K562 (cell line): Measurements from ENCODE around the gene UBXN11. TPM values are rescaled to one million over a fixed set of nuclear protein-coding genes. Genes with fewer than 3 reads are reported as not detected.

Source experiments
- ATAC-seq: fragments of 200-7000 bp; cut with Tn5 transposase; 3 replicates; pipeline ENCODE4 v1.9.1; 2020; ENCODE audit warnings: moderate library complexity
- BruUV-seq: library from RNA; stranded (reverse); fragments of 400-500 nt; replicated peaks from 2 replicates; lab custom pipeline; 2021; lab: Mats Ljungman, UMichigan
- CTCF ChIA-PET: fragments of 300-600 bp; formaldehyde crosslinking; extraction: SDS; loops from one replicate; lab custom pipeline; 2021; ENCODE audit warnings: low intra/inter-chr PET ratio; lab: Yijun Ruan, JAX
- POLR2A ChIA-PET: fragments of 300-600, 350-650 bp; sonication (Branson Sonifier 250); formaldehyde crosslinking; extraction: SDS; loops from one replicate; lab custom pipeline; 2021; ENCODE audit warnings: antibody characterized with exemption, inconsistent platforms; lab: Yijun Ruan, JAX
- DNase-seq, 4 experiments: peaks; one replicate each; pipeline versions ENCODE4 v3.0.0 to v3.0.0-alpha.2; 2011 to 2018; ENCODE audit warnings: low spot score in 3 of 4, mixed read lengths in 3 of 4; ENCODE audit errors: extremely low read depth in 1 of 4
- FAIRE-seq: peaks from 2 replicates; lab custom pipeline; 2011; peaks lifted over from hg19 to GRCh38; lab: Jason Lieb, UNC
- H2AFZ ChIP-seq: 2 replicates; pipeline ENCODE4 v1.6.0; 2011; ENCODE audit warnings: low read depth, low read length, control low read depth, inconsistent platforms
- H3K27ac ChIP-seq: fragments of 200-600 bp; 3 replicates; pipeline ENCODE4 v1.8.0; 2011; ENCODE audit warnings: low read depth, mild to moderate bottlenecking, control low read depth, inconsistent platforms, low read length, moderate library complexity, mixed read lengths; ENCODE audit errors: extremely low read depth
- H3K27me3 ChIP-seq, 2 experiments: fragments of 300-600 bp in 1 of 2; 2 replicates in 1 of 2; 3 replicates in 1 of 2; pipeline versions ENCODE4 v1.6.0 to v1.8.0; 2011; ENCODE audit warnings: inconsistent platforms in 2 of 2, low read length in 2 of 2, mild to moderate bottlenecking in 1 of 2, mixed read lengths in 1 of 2, moderate library complexity in 1 of 2; ENCODE audit not compliant: control insufficient read depth in 2 of 2, insufficient read depth in 2 of 2
- H3K36me3 ChIP-seq: fragments of 300-600 bp; 3 replicates; pipeline ENCODE4 v1.8.0; 2011; ENCODE audit warnings: mild to moderate bottlenecking, low read length, inconsistent platforms; ENCODE audit not compliant: control insufficient read depth, insufficient read depth
- H3K4me1 ChIP-seq, 2 experiments: fragments of 200-600 bp in 1 of 2; replicated peaks in 1 of 2; 2 replicates in 1 of 2; 3 replicates in 1 of 2; pipeline versions ENCODE4 v1.5.1 to v1.8.0; 2011; ENCODE audit warnings: inconsistent platforms in 2 of 2, low read length in 2 of 2, mild to moderate bottlenecking in 1 of 2, mixed read lengths in 1 of 2, moderate library complexity in 1 of 2; ENCODE audit not compliant: control insufficient read depth in 2 of 2, insufficient read depth in 2 of 2
- H3K4me2 ChIP-seq: 2 replicates; pipeline ENCODE4 v1.6.1; 2011; ENCODE audit warnings: low read length, control low read depth, inconsistent platforms, mixed read lengths; ENCODE audit not compliant: insufficient read depth
- H3K4me3 ChIP-seq: fragments of 200-600 bp; sonication (generic), shearing (Covaris generic); 2 replicates; pipeline ENCODE4 v1.5.1; 2016; ENCODE audit warnings: control low read depth, inconsistent platforms
- H3K79me2 ChIP-seq: fragments of 200-600 bp; 3 replicates; pipeline ENCODE4 v1.8.0; 2011; ENCODE audit warnings: low read length, inconsistent platforms; ENCODE audit not compliant: control insufficient read depth, insufficient read depth
- H3K9ac ChIP-seq, 2 experiments: 2 replicates each; pipeline versions ENCODE4 v1.6.0 to v1.6.1; 2011; ENCODE audit warnings: low read depth in 2 of 2, low read length in 2 of 2, control low read depth in 1 of 2, inconsistent platforms in 1 of 2, mild to moderate bottlenecking in 1 of 2, mixed read lengths in 1 of 2; ENCODE audit not compliant: insufficient read depth in 1 of 2
- H3K9me1 ChIP-seq: one replicate; pipeline ENCODE4 v1.6.0; 2011; ENCODE audit warnings: inconsistent platforms, mild to moderate bottlenecking, low read length, moderate library complexity; ENCODE audit not compliant: control insufficient read depth, insufficient read depth
- H3K9me3 ChIP-seq: replicated peaks from 2 replicates; pipeline ENCODE4 v1.5.1; 2011; ENCODE audit warnings: low read depth, low read length, inconsistent platforms; ENCODE audit not compliant: control insufficient read depth, insufficient read depth
- H4K20me1 ChIP-seq: replicated peaks from 2 replicates; pipeline ENCODE4 v1.6.1; 2011; ENCODE audit warnings: low read length, inconsistent platforms, mixed read lengths; ENCODE audit not compliant: control insufficient read depth, insufficient read depth
- CREM ChIP-seq: IDR thresholded peaks from 2 replicates; pipeline ENCODE4 v1.6.1; 2014; ENCODE audit warnings: antibody characterized with exemption, low read depth
- FOS ChIP-seq: IDR thresholded peaks from 3 replicates; pipeline ENCODE4 v1.6.1; 2011; ENCODE audit not compliant: insufficient read length; ENCODE audit errors: extremely low read depth
- FOXK1 ChIP-seq: sonication (generic); formaldehyde crosslinking; IDR thresholded peaks from 2 replicates; pipeline ENCODE4 v1.8.0; 2022; ENCODE audit warnings: missing genetic modification reagents, mild to moderate bottlenecking, borderline replicate concordance
- GATAD2B ChIP-seq: fragments of 450-650 bp; IDR thresholded peaks from 2 replicates; pipeline ENCODE4 v1.6.1; 2017; ENCODE audit warnings: mild to moderate bottlenecking, borderline replicate concordance
- LARP7 ChIP-seq: fragments of 450-650 bp; IDR thresholded peaks from 2 replicates; pipeline ENCODE4 v1.6.1; 2016
- ZFPM2 ChIP-seq: fragments of 250-450 bp; sonication (Bioruptor Pico); IDR thresholded peaks from 2 replicates; pipeline ENCODE4 v1.5.1; 2022; ENCODE audit warnings: mild to moderate bottlenecking
- WGBS: fragments of 100-300 bp; shearing (Covaris generic); methylation state at CpG from one replicate; pipeline ENCODE4 v1.1.6; 2016; ENCODE audit warnings: low coverage, mixed read lengths; ENCODE audit not compliant: insufficient coverage; ENCODE audit errors: missing lambda C conversion rate; 5-methylcytosine and 5-hydroxymethylcytosine counted together
- in situ Hi-C: fragments of 300-500 bp; cut with MboI; formaldehyde crosslinking; loops from 4 replicates; pipeline ENCODE4 v1.15.0; 2018; ENCODE audit warnings: inconsistent platforms, mixed read lengths
- intact Hi-C: fragments of 100-400 bp; cut with micrococcal nuclease; formaldehyde crosslinking; loops from 2 replicates; pipeline ENCODE4 v1.14.2; 2022
- polyA plus RNA-seq, 8 experiments: library from polyadenylated mRNA; depleted of rRNA in 4 of 8; stranded (reverse) in 5 of 8; unstranded in 3 of 8; fragments of >200 nt; fragmentation: Nextera tagmentation in 2 of 8; fragmentation: Illumina TruSeq in 1 of 8; extraction: Ambion mirVana in 2 of 8; extraction: Trizol in 1 of 8; gene quantifications; 2 replicates each; pipeline versions ENCODE4 v1.2.1 to v1.2.3, GENCODE V29; 2011 to 2014; ENCODE audit warnings: inconsistent platforms in 1 of 8, missing spikeins in 1 of 8
- total RNA-seq, 7 experiments: library from RNA; depleted of rRNA in 6 of 7; stranded (reverse); fragments of >200 nt in 6 of 7; fragmentation: Illumina TruSeq in 2 of 7; extraction: Trizol in 2 of 7; gene quantifications; 2 replicates each; pipeline versions ENCODE4 v1.2.1 to v1.2.3, GENCODE V29; 2011 to 2021; ENCODE audit warnings: low replicate concordance in 1 of 7
- TF ChIP-seq, protein P1 (sequence below): fragments of 450-650 bp; IDR thresholded peaks from 2 replicates; pipeline ENCODE4 v1.6.1; 2016; ENCODE audit warnings: mild to moderate bottlenecking, moderate library complexity
- TF ChIP-seq, protein P2 (sequence below), 2 experiments: fragments of 450-650 bp in 1 of 2; sonication (generic) in 1 of 2; formaldehyde crosslinking; conservative IDR thresholded peaks; 2 replicates each; pipeline versions ENCODE4 v1.4.0 to v1.8.1; 2020 to 2022; ENCODE audit warnings: mild to moderate bottlenecking in 1 of 2, missing genetic modification reagents in 1 of 2
- TF ChIP-seq, protein P3 (sequence below): sonication (generic); formaldehyde crosslinking; IDR thresholded peaks from 2 replicates; pipeline ENCODE4 v1.9.0; 2022; ENCODE audit warnings: mild to moderate bottlenecking, missing genetic modification reagents

Gene UBXN11
- total and polyA plus RNA-seq, 9 of the 15 experiments (the other 6 are each of a cell fraction or from before 2014, with no cell fraction given) = 0.48 to 34.3 (median 11.3) TPM

DNA sequence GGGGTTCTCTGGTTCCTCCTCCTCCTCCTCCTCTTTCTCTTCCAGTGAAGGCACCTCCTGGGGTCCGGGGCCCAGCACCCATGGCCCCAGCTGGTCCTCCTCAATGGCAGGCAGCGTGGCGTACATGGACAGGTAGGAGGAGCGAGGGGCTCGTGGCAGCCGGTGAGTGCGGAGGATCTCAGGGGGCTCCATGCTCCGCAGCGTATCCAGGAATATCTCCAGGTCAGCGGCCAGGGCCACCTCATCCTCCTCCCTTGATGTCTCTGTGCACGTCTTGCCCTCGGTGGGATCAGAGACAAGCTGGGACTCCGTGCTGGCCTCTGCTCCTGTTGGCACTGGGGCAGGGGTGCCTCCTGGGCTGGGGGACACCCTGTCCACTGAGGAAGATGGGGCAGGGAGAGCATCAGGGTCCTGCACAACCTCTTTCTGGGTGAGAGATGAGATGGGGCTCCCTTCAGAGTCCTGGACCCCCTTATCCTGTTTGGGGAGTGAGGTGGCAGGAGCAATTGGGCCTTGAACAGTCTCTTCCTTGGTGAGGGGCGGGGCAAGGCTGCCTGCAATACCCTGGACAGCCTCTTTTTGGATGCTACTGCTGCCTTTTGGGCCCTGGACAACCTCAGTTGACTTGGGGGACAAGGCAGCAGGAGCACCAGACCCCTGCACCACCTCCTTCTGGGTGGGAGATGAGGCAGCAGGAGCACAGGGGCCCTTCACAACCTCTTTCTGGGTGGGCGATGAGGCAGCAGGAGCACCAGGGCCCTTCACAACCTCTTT, 37.9 kb upstream of the UBXN11 start:
- Histone ChIP-seq H3K27me3 (no peaks in the 10 kb centered on the region), H3K9ac (no peak overlapping the region), H3K4me2 (no peak overlapping the region), H3K36me3 (no peaks in the 10 kb centered on the region), H3K9me1 (no peaks in the 10 kb centered on the region), H3K9me3 (no peaks in the 10 kb centered on the region), H3K4me1 (peaks cover 4 to 18% of the 10 kb centered on the region in 2 experiments; a peak in 3 of 5 replicates), H3K27ac (no peak overlapping the region), H2AFZ (no peak overlapping the region), H3K4me3 (no peak overlapping the region), H4K20me1 (no peaks in the 10 kb centered on the region), H3K79me2 (no peaks in the 10 kb centered on the region)
- no TSS peak for BruUV-seq
- WGBS = 61% methylated on average over 14 of the region's 15 CpGs
- intact Hi-C loops = no loop called here
- FAIRE-seq = no peak
- ChIA-PET POLR2A (interaction anchor here (1.1 kb wide), 1 partner anchor 24 kb away, joined by 3 read pairs; no protein-coding TSS in a partner anchor), CTCF (no interaction called here)
- in situ Hi-C loops = no loop called here
- DNase-seq = peak in 1 of 4 experiments; percentile 39
- peak; percentile 45; the same call in 2 of the 3 replicates for ATAC-seq
- TF ChIP-seq, protein P1, sequence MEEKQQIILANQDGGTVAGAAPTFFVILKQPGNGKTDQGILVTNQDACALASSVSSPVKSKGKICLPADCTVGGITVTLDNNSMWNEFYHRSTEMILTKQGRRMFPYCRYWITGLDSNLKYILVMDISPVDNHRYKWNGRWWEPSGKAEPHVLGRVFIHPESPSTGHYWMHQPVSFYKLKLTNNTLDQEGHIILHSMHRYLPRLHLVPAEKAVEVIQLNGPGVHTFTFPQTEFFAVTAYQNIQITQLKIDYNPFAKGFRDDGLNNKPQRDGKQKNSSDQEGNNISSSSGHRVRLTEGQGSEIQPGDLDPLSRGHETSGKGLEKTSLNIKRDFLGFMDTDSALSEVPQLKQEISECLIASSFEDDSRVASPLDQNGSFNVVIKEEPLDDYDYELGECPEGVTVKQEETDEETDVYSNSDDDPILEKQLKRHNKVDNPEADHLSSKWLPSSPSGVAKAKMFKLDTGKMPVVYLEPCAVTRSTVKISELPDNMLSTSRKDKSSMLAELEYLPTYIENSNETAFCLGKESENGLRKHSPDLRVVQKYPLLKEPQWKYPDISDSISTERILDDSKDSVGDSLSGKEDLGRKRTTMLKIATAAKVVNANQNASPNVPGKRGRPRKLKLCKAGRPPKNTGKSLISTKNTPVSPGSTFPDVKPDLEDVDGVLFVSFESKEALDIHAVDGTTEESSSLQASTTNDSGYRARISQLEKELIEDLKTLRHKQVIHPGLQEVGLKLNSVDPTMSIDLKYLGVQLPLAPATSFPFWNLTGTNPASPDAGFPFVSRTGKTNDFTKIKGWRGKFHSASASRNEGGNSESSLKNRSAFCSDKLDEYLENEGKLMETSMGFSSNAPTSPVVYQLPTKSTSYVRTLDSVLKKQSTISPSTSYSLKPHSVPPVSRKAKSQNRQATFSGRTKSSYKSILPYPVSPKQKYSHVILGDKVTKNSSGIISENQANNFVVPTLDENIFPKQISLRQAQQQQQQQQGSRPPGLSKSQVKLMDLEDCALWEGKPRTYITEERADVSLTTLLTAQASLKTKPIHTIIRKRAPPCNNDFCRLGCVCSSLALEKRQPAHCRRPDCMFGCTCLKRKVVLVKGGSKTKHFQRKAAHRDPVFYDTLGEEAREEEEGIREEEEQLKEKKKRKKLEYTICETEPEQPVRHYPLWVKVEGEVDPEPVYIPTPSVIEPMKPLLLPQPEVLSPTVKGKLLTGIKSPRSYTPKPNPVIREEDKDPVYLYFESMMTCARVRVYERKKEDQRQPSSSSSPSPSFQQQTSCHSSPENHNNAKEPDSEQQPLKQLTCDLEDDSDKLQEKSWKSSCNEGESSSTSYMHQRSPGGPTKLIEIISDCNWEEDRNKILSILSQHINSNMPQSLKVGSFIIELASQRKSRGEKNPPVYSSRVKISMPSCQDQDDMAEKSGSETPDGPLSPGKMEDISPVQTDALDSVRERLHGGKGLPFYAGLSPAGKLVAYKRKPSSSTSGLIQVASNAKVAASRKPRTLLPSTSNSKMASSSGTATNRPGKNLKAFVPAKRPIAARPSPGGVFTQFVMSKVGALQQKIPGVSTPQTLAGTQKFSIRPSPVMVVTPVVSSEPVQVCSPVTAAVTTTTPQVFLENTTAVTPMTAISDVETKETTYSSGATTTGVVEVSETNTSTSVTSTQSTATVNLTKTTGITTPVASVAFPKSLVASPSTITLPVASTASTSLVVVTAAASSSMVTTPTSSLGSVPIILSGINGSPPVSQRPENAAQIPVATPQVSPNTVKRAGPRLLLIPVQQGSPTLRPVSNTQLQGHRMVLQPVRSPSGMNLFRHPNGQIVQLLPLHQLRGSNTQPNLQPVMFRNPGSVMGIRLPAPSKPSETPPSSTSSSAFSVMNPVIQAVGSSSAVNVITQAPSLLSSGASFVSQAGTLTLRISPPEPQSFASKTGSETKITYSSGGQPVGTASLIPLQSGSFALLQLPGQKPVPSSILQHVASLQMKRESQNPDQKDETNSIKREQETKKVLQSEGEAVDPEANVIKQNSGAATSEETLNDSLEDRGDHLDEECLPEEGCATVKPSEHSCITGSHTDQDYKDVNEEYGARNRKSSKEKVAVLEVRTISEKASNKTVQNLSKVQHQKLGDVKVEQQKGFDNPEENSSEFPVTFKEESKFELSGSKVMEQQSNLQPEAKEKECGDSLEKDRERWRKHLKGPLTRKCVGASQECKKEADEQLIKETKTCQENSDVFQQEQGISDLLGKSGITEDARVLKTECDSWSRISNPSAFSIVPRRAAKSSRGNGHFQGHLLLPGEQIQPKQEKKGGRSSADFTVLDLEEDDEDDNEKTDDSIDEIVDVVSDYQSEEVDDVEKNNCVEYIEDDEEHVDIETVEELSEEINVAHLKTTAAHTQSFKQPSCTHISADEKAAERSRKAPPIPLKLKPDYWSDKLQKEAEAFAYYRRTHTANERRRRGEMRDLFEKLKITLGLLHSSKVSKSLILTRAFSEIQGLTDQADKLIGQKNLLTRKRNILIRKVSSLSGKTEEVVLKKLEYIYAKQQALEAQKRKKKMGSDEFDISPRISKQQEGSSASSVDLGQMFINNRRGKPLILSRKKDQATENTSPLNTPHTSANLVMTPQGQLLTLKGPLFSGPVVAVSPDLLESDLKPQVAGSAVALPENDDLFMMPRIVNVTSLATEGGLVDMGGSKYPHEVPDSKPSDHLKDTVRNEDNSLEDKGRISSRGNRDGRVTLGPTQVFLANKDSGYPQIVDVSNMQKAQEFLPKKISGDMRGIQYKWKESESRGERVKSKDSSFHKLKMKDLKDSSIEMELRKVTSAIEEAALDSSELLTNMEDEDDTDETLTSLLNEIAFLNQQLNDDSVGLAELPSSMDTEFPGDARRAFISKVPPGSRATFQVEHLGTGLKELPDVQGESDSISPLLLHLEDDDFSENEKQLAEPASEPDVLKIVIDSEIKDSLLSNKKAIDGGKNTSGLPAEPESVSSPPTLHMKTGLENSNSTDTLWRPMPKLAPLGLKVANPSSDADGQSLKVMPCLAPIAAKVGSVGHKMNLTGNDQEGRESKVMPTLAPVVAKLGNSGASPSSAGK = no peak
- TF ChIP-seq FOXK1 (CRISPR knock-in tag) (no peak), LARP7 (no peak), CREM (no peak), GATAD2B (no peak), ZFPM2 (CRISPR knock-in tag) (no peak), FOS (no peak)
- TF ChIP-seq, protein P2, sequence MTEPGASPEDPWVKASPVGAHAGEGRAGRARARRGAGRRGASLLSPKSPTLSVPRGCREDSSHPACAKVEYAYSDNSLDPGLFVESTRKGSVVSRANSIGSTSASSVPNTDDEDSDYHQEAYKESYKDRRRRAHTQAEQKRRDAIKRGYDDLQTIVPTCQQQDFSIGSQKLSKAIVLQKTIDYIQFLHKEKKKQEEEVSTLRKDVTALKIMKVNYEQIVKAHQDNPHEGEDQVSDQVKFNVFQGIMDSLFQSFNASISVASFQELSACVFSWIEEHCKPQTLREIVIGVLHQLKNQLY (CRISPR knock-in tag; conservative IDR thresholded peaks at IDR 0.05) = no peak
- TF ChIP-seq, protein P3, sequence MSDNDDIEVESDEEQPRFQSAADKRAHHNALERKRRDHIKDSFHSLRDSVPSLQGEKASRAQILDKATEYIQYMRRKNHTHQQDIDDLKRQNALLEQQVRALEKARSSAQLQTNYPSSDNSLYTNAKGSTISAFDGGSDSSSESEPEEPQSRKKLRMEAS = no peak
